OCI-LY1 (cell line): ENCODE results near the gene GNG12.

Experiments
- H2AFZ ChIP-seq: fragments of 200-600 bp; sonication (generic), shearing (Covaris generic); 2 replicates; pipeline ENCODE4 v1.6.0; 2014; ENCODE audit warnings: antibody characterized with exemption, mild to moderate bottlenecking, low read length
- H3F3A ChIP-seq: fragments of 200-600 bp; sonication (generic), shearing (Covaris generic); 2 replicates; pipeline ENCODE4 v1.6.0; 2014; ENCODE audit warnings: mild to moderate bottlenecking, antibody characterized with exemption, low read length, moderate library complexity; ENCODE audit not compliant: insufficient read depth
- H3K27ac ChIP-seq: fragments of 200-600 bp; sonication (generic); 2 replicates; pipeline ENCODE4 v1.5.1; 2014; ENCODE audit warnings: low read length, mixed run types, mild to moderate bottlenecking, low read depth; ENCODE audit not compliant: poor library complexity, severe bottlenecking
- H3K27me3 ChIP-seq: fragments of 200-600 bp; sonication (generic); 2 replicates; pipeline ENCODE4 v1.6.0; 2014; ENCODE audit warnings: antibody characterized with exemption, mild to moderate bottlenecking, low read length, moderate library complexity; ENCODE audit not compliant: insufficient read depth
- H3K36me3 ChIP-seq: fragments of 200-600 bp; sonication (generic); 2 replicates; pipeline ENCODE4 v1.6.1; 2014; ENCODE audit warnings: mild to moderate bottlenecking, antibody characterized with exemption, low read length, moderate library complexity, mixed read lengths; ENCODE audit not compliant: insufficient read depth
- H3K4me1 ChIP-seq: fragments of 200-600 bp; sonication (generic); 2 replicates; pipeline ENCODE4 v1.5.1; 2014; ENCODE audit warnings: mild to moderate bottlenecking, low read length, moderate library complexity; ENCODE audit not compliant: insufficient read depth, severe bottlenecking
- H3K4me2 ChIP-seq: fragments of 200-600 bp; sonication (generic), shearing (Covaris generic); 2 replicates; pipeline ENCODE4 v1.6.1; 2014; ENCODE audit warnings: low read length
- H3K4me3 ChIP-seq: fragments of 200-600 bp; sonication (generic); 2 replicates; pipeline ENCODE4 v1.5.1; 2014; ENCODE audit warnings: low read length, low read depth, mild to moderate bottlenecking, mixed read lengths; ENCODE audit not compliant: poor library complexity, severe bottlenecking
- H3K79me2 ChIP-seq: fragments of 200-600 bp; shearing (Covaris generic); 2 replicates; pipeline ENCODE4 v1.6.1; 2016; ENCODE audit warnings: mixed run types, low read length, mixed read lengths; ENCODE audit not compliant: insufficient read depth
- H3K9ac ChIP-seq: fragments of 200-600 bp; sonication (generic), shearing (Covaris generic); 2 replicates; pipeline ENCODE4 v1.6.1; 2014; ENCODE audit warnings: mild to moderate bottlenecking, low read length, mixed read lengths
- H3K9me2 ChIP-seq: fragments of 200-600 bp; sonication (generic), shearing (Covaris generic); 2 replicates; pipeline ENCODE4 v1.6.1; 2014; ENCODE audit warnings: low read depth, mild to moderate bottlenecking, low read length, mixed read lengths
- H3K9me3 ChIP-seq: fragments of 200-600 bp; shearing (Covaris generic); 2 replicates; pipeline ENCODE4 v1.6.1; 2014; ENCODE audit warnings: low read length, mixed read lengths
- H4K20me1 ChIP-seq: fragments of 200-600 bp; sonication (generic), shearing (Covaris generic); 2 replicates; pipeline ENCODE4 v1.6.0; 2016; ENCODE audit warnings: mild to moderate bottlenecking, low read length; ENCODE audit not compliant: insufficient read depth
- CTCF ChIP-seq: fragments of 200-600 bp; sonication (generic), shearing (Covaris generic); IDR thresholded peaks from 2 replicates; pipeline ENCODE4 v1.5.1; 2017; ENCODE audit warnings: mild to moderate bottlenecking, antibody characterized with exemption, low read length, moderate library complexity, mixed read lengths
- EZH2 ChIP-seq: fragments of 200-600 bp; sonication (generic), shearing (Covaris generic); IDR thresholded peaks from 2 replicates; pipeline ENCODE4 v1.8.0; 2017; ENCODE audit warnings: borderline replicate concordance, mixed run types, mild to moderate bottlenecking, antibody characterized with exemption, low read length, moderate library complexity, mixed read lengths

GNG12 gene

GRCh38 chr1:67816506-67816905, 16.8 kb downstream of the GNG12 start:
- H3K27me3 ChIP-seq, result peaks cover 6% of the 10 kb centered on the region; the same call in 1 of the 2 replicates
- H3K79me2 ChIP-seq, result no peaks in the 10 kb centered on the region
- peaks cover 7% of the 10 kb centered on the region; the same call in 1 of the 2 replicates for H3K9me3 ChIP-seq
- H3K4me3 ChIP-seq, result no peak overlapping the region
- no peak overlapping the region for H3K4me2 ChIP-seq
- H3K9ac ChIP-seq, result no peak overlapping the region
- no peak for TF ChIP-seq CTCF
- TF ChIP-seq EZH2, result no peak
- H4K20me1 ChIP-seq, result no peaks in the 10 kb centered on the region
- H3K4me1 ChIP-seq, result no peaks in the 10 kb centered on the region
- no peaks in the 10 kb centered on the region for H3F3A ChIP-seq
- no peaks in the 10 kb centered on the region for H3K36me3 ChIP-seq
- no peak overlapping the region for H3K27ac ChIP-seq
- no peak overlapping the region for H2AFZ ChIP-seq
- no peaks in the 10 kb centered on the region for H3K9me2 ChIP-seq

GRCh38 chr1:67816095-67816475, 17.2 kb downstream of the GNG12 start:
- Histone ChIP-seq H3K9me3 (peaks cover 7% of the 10 kb centered on the region; the same call in 1 of the 2 replicates), H3K79me2 (no peaks in the 10 kb centered on the region), H2AFZ (no peak overlapping the region), H3K27ac (no peak overlapping the region), H3K27me3 (peaks cover 6% of the 10 kb centered on the region; the same call in 1 of the 2 replicates), H3K9me2 (no peaks in the 10 kb centered on the region), H3K4me3 (no peak overlapping the region), H3K36me3 (no peaks in the 10 kb centered on the region), H3K4me1 (no peaks in the 10 kb centered on the region), H3F3A (no peaks in the 10 kb centered on the region), H4K20me1 (no peaks in the 10 kb centered on the region), H3K9ac (no peak overlapping the region), H3K4me2 (no peak overlapping the region)
- TF ChIP-seq CTCF (no peak), EZH2 (no peak)

GRCh38 chr1:67815303-67816094, 17.8 kb downstream of the GNG12 start:
- no peaks in the 10 kb centered on the region for H3K79me2 ChIP-seq
- peaks cover 6% of the 10 kb centered on the region; the same call in 1 of the 2 replicates for H3K27me3 ChIP-seq
- no peak overlapping the region for H3K4me2 ChIP-seq
- no peaks in the 10 kb centered on the region for H3K36me3 ChIP-seq
- H3K4me1 ChIP-seq, result no peaks in the 10 kb centered on the region
- H3F3A ChIP-seq, result no peaks in the 10 kb centered on the region
- peaks cover 7% of the 10 kb centered on the region; the same call in 1 of the 2 replicates for H3K9me3 ChIP-seq
- no peak for TF ChIP-seq CTCF
- no peak for TF ChIP-seq EZH2
- no peaks in the 10 kb centered on the region for H3K9me2 ChIP-seq
- no peak overlapping the region for H3K4me3 ChIP-seq
- no peak overlapping the region for H3K27ac ChIP-seq
- H3K9ac ChIP-seq, result no peak overlapping the region
- no peak overlapping the region for H2AFZ ChIP-seq
- H4K20me1 ChIP-seq, result no peaks in the 10 kb centered on the region
